KMS-11 (cell line): Measurements from ENCODE around the gene CLDN20.

ENCODE experiments used
- H2AFZ ChIP-seq: fragments of 200-600 bp; sonication (generic); 2 replicates; pipeline ENCODE4 v1.6.1; 2016; ENCODE audit warnings: antibody characterized with exemption, mixed run types, low read depth
- H3K27ac ChIP-seq: fragments of 200-600 bp; sonication (generic); 2 replicates; pipeline ENCODE4 v1.6.1; 2016; ENCODE audit warnings: mild to moderate bottlenecking, mixed run types
- H3K27me3 ChIP-seq: fragments of 200-600 bp; sonication (generic); 2 replicates; pipeline ENCODE4 v1.6.1; 2017; ENCODE audit warnings: mild to moderate bottlenecking, low read depth, mixed run types, moderate library complexity; ENCODE audit not compliant: insufficient read depth
- H3K36me3 ChIP-seq: fragments of 200-600 bp; sonication (generic); 2 replicates; pipeline ENCODE4 v1.6.1; 2017; ENCODE audit warnings: mild to moderate bottlenecking, mixed run types; ENCODE audit not compliant: insufficient read depth
- H3K4me1 ChIP-seq: fragments of 200-600 bp; sonication (generic); 2 replicates; pipeline ENCODE4 v1.6.1; 2016; ENCODE audit warnings: mild to moderate bottlenecking, low read depth, mixed run types; ENCODE audit not compliant: poor library complexity, severe bottlenecking
- H3K4me2 ChIP-seq: fragments of 200-600 bp; sonication (generic); 2 replicates; pipeline ENCODE4 v1.7.0; 2016; ENCODE audit warnings: mild to moderate bottlenecking, mixed run types
- H3K4me3 ChIP-seq: fragments of 200-600 bp; sonication (generic); IDR thresholded peaks from 2 replicates; pipeline ENCODE4 v1.6.1; 2017; ENCODE audit warnings: low read depth, low read length, mixed read lengths; ENCODE audit not compliant: insufficient read depth
- H3K79me2 ChIP-seq: fragments of 200-600 bp; sonication (generic); 2 replicates; pipeline ENCODE4 v1.6.1; 2016; ENCODE audit warnings: low read depth, mixed run types; ENCODE audit not compliant: insufficient read depth
- H3K9ac ChIP-seq: fragments of 200-600 bp; sonication (generic); 2 replicates; pipeline ENCODE4 v1.6.1; 2016; ENCODE audit warnings: mild to moderate bottlenecking, mixed run types
- H4K20me1 ChIP-seq: fragments of 200-600 bp; sonication (generic); 2 replicates; pipeline ENCODE4 v1.6.1; 2016; ENCODE audit warnings: mild to moderate bottlenecking, mixed run types; ENCODE audit not compliant: insufficient read depth
- TF ChIP-seq, protein P1 (sequence below): fragments of 200-600 bp; sonication (generic); conservative IDR thresholded peaks from 2 replicates; pipeline ENCODE4 v1.6.1; 2017; ENCODE audit warnings: low read depth, mild to moderate bottlenecking, antibody characterized with exemption, low read length, moderate library complexity, mixed read lengths

Gene CLDN20

GRCh38 chr6:155237613-155238012, 26.2 kb upstream of the CLDN20 start:
- H3K27me3 ChIP-seq, result no peaks in the 10 kb centered on the region
- H3K27ac ChIP-seq, result no peak overlapping the region

GRCh38 chr6:155240905-155241600, 22.8 kb upstream of the CLDN20 start:
- Histone ChIP-seq H3K4me1 (no peaks in the 10 kb centered on the region), H2AFZ (no peak overlapping the region), H3K27ac (no peak overlapping the region), H3K36me3 (no peaks in the 10 kb centered on the region), H3K27me3 (no peaks in the 10 kb centered on the region), H3K4me2 (no peak overlapping the region), H3K4me3 (no peak overlapping the region), H3K9ac (no peak overlapping the region), H3K79me2 (no peaks in the 10 kb centered on the region), H4K20me1 (no peaks in the 10 kb centered on the region)
- TF ChIP-seq, protein P1, sequence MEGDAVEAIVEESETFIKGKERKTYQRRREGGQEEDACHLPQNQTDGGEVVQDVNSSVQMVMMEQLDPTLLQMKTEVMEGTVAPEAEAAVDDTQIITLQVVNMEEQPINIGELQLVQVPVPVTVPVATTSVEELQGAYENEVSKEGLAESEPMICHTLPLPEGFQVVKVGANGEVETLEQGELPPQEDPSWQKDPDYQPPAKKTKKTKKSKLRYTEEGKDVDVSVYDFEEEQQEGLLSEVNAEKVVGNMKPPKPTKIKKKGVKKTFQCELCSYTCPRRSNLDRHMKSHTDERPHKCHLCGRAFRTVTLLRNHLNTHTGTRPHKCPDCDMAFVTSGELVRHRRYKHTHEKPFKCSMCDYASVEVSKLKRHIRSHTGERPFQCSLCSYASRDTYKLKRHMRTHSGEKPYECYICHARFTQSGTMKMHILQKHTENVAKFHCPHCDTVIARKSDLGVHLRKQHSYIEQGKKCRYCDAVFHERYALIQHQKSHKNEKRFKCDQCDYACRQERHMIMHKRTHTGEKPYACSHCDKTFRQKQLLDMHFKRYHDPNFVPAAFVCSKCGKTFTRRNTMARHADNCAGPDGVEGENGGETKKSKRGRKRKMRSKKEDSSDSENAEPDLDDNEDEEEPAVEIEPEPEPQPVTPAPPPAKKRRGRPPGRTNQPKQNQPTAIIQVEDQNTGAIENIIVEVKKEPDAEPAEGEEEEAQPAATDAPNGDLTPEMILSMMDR, result no peak

More at GRCh38 chr6:155237613-155238012, 26.2 kb upstream of the CLDN20 start:
- Histone ChIP-seq H3K79me2 (no peaks in the 10 kb centered on the region), H3K4me1 (no peaks in the 10 kb centered on the region), H3K4me3 (no peak overlapping the region), H2AFZ (no peak overlapping the region), H4K20me1 (no peaks in the 10 kb centered on the region), H3K9ac (no peak overlapping the region), H3K4me2 (no peak overlapping the region), H3K36me3 (no peaks in the 10 kb centered on the region)
- TF ChIP-seq, protein P1, result no peak

DNA sequence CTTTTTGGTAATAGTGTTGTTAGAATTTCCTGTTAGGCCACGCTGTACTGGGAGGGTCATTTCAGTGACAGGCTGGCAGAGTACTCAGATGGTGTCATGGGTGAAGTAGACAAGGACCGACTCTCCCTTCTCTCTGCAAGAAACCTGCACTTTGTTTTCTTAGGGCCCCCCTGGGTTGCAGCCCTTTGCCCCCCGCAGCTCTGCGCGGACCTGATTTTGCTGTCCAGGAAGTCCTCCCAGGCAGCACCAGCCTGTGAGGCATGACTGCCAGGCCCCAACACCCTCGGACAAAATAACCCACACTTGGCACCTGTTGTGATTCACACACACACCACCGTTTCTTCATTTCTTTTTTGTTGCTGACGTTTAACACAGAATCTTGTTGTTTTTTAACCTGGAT, 21.8 kb upstream of the CLDN20 start:
- Histone ChIP-seq H3K27me3 (no peaks in the 10 kb centered on the region), H3K9ac (no peak overlapping the region), H3K36me3 (no peaks in the 10 kb centered on the region), H2AFZ (no peak overlapping the region), H3K4me1 (no peaks in the 10 kb centered on the region), H4K20me1 (no peaks in the 10 kb centered on the region), H3K4me2 (no peak overlapping the region), H3K27ac (no peak overlapping the region), H3K79me2 (no peaks in the 10 kb centered on the region), H3K4me3 (no peak overlapping the region)
- TF ChIP-seq, protein P1, result no peak

- Histone ChIP-seq H3K27ac (no peak overlapping the region), H4K20me1 (no peaks in the 10 kb centered on the region), H3K4me2 (no peak overlapping the region), H3K27me3 (no peaks in the 10 kb centered on the region), H3K4me3 (no peak overlapping the region), H2AFZ (no peak overlapping the region), H3K79me2 (no peaks in the 10 kb centered on the region), H3K36me3 (no peaks in the 10 kb centered on the region), H3K9ac (no peak overlapping the region), H3K4me1 (no peaks in the 10 kb centered on the region)
- TF ChIP-seq, protein P1, result no peak
Observed at GRCh38 chr6:155244434-155244833, 19.4 kb upstream of the CLDN20 start.
